Spleen (tissue), 11 donors: Measurements from ENCODE around the gene PLSCR4. TPM values are rescaled to one million over a fixed set of nuclear protein-coding genes. Genes with fewer than 3 reads are reported as not detected.

Experiments used
- DNase-seq: peaks from one replicate; pipeline ENCODE4 v3.0.0-alpha.2; 2020
- H3K27ac ChIP-seq, 8 donors: fragments of 200-600 bp; sonication (generic) in 7 of 8; 1 replicate in 4 of 8; 2 replicates in 4 of 8; pipeline versions ENCODE4 v1.5.0 to v1.8.0; 2016 to 2021; ENCODE audit warnings: inconsistent platforms in 4 of 8, mild to moderate bottlenecking in 4 of 8, moderate library complexity in 1 of 8
- H3K27me3 ChIP-seq, 7 donors: fragments of 200-600 bp; sonication (generic) in 6 of 7; replicated peaks in 1 of 7; 1 replicate in 4 of 7; 2 replicates in 3 of 7; pipeline versions ENCODE4 v1.5.0 to v1.8.0; 2016 to 2021; ENCODE audit warnings: inconsistent platforms in 3 of 7, mild to moderate bottlenecking in 1 of 7
- H3K36me3 ChIP-seq, 6 donors: fragments of 200-600 bp; sonication (generic) in 5 of 6; 1 replicate in 4 of 6; 2 replicates in 2 of 6; pipeline versions ENCODE4 v1.5.0 to v1.8.0; 2016 to 2021; ENCODE audit warnings: inconsistent platforms in 2 of 6
- H3K4me1 ChIP-seq, 6 donors: fragments of 200-600 bp; sonication (generic) in 5 of 6; 1 replicate in 3 of 6; 2 replicates in 3 of 6; pipeline versions ENCODE4 v1.5.0 to v1.8.0; 2016 to 2021; ENCODE audit warnings: inconsistent platforms in 3 of 6
- H3K4me3 ChIP-seq, 8 donors: fragments of 200-600 bp; sonication (generic) in 7 of 8; 1 replicate in 4 of 8; 2 replicates in 4 of 8; pipeline versions ENCODE4 v1.5.0 to v1.8.0; 2016 to 2021; ENCODE audit warnings: inconsistent platforms in 4 of 8, mild to moderate bottlenecking in 4 of 8, moderate library complexity in 2 of 8
- H3K9me3 ChIP-seq, 8 donors: fragments of 200-600 bp; sonication (generic) in 7 of 8; 1 replicate in 4 of 8; 2 replicates in 4 of 8; pipeline versions ENCODE4 v1.5.0 to v1.8.0; 2016 to 2021; ENCODE audit warnings: inconsistent platforms in 4 of 8
- CTCF ChIP-seq, 11 experiments: fragments of 200-600 bp in 7 of 11; fragments of 450-650 bp in 4 of 11; sonication (generic) in 4 of 11; IDR thresholded peaks in 8 of 11; conservative IDR thresholded peaks in 3 of 11; 1 replicate in 7 of 11; 2 replicates in 4 of 11; pipeline versions ENCODE4 v1.4.0 to v1.8.0; 2016 to 2021; ENCODE audit warnings: antibody characterized with exemption in 11 of 11, inconsistent platforms in 4 of 11, mild to moderate bottlenecking in 1 of 11
- POLR2A ChIP-seq, 3 donors: fragments of 450-650 bp; IDR thresholded peaks; one replicate each; pipeline ENCODE4 v1.5.1; 2017; ENCODE audit warnings: antibody characterized with exemption in 3 of 3, mild to moderate bottlenecking in 1 of 3
- POLR2AphosphoS5 ChIP-seq, 3 donors: sonication (generic); formaldehyde crosslinking; IDR thresholded peaks; one replicate each; pipeline ENCODE4 v1.5.1; 2017; ENCODE audit warnings: antibody characterized with exemption in 3 of 3
- WGBS, 5 donors: extraction: QIAGEN DNeasy Blood & Tissue Kit in 3 of 5; methylation state at CpG; one replicate each; pipeline versions ENCODE4 v1.1.5 to v1.1.7; 2013 to 2018; 5-methylcytosine and 5-hydroxymethylcytosine counted together
- intact Hi-C: fragments of 100-400 bp; cut with DNase I; formaldehyde crosslinking; loops from one replicate; pipeline ENCODE4 v1.15.0; 2023; ENCODE audit warnings: low total_unique reads
- polyA plus RNA-seq, 3 donors: library from polyadenylated mRNA; stranded (reverse); fragments of 200-250 nt; gene quantifications; one replicate each; pipeline ENCODE4 v1.2.1, GENCODE V29; 2013
- total RNA-seq, 7 donors: library from RNA; depleted of rRNA in 3 of 7; stranded (reverse); fragments of >200 nt in 3 of 7; fragmentation: NEBNext Ultra II Directional in 4 of 7; extraction: Animal tissue kit (Norgen Biotek cat#: 25700) in 4 of 7; gene quantifications; one replicate each; pipeline versions ENCODE4 v1.1.0 to v1.2.1, GENCODE V29; 2016 to 2021
- donor health status: healthy with polysubstance abuse.
- donor health status: DM: no; HTN: no; CAD: no; lungs with moderate emphysema.
- donor health status: DM: no; HTN: no; CAD: no.
- donor health status: Bipolar disorder and iron deficiency.
- donor health status: healthy.
- donor health status: DM: no; HTN: no; CAD: no.
- donor health status: DM: yes; HTN: yes; CAD: no.

The PLSCR4 gene
- total and polyA plus RNA-seq, 10 donors: 4.7 to 77.5 (median 36.0) TPM

- DNase-seq: no peak
- 90 to 95% (median 92%) methylated on average over 7 of the region's 7 CpGs for WGBS, 5 donors
- H3K9me3 ChIP-seq: no peaks in the 10 kb centered on the region
- no peak overlapping the region for H3K27ac ChIP-seq
- no peak overlapping the region for H3K4me3 ChIP-seq
- no peak for TF ChIP-seq POLR2AphosphoS5 (IDR thresholded peaks at IDR 0.05)
- TF ChIP-seq CTCF (IDR thresholded peaks at IDR 0.05 in 8 of 11, conservative IDR thresholded peaks at IDR 0.05 in 3 of 11): no peak
- no peak for TF ChIP-seq POLR2A (IDR thresholded peaks at IDR 0.05)
- H3K4me1 ChIP-seq: peaks cover 2 to 24% (median 22%) of the 10 kb centered on the region in 6 donors
- intact Hi-C loops: no loop called here
- H3K27me3 ChIP-seq: peaks cover 0 to 44% (median 12%) of the 10 kb centered on the region in 7 donors
- H3K36me3 ChIP-seq: no peaks in the 10 kb centered on the region
These were observed 85.7 kb downstream of the PLSCR4 start for GRCh38 chr3:146164971-146165769.

- Histone ChIP-seq H3K4me1 (peaks cover 2 to 30% (median 24%) of the 10 kb centered on the region in 6 donors), H3K27me3 (peaks cover 0 to 49% (median 12%) of the 10 kb centered on the region in 7 donors), H3K9me3 (no peaks in the 10 kb centered on the region), H3K36me3 (no peaks in the 10 kb centered on the region), H3K27ac (no peak overlapping the region), H3K4me3 (no peak overlapping the region)
- intact Hi-C loops: no loop called here
- DNase-seq: no peak
- TF ChIP-seq POLR2A (IDR thresholded peaks at IDR 0.05) (no peak), CTCF (IDR thresholded peaks at IDR 0.05 in 8 of 11, conservative IDR thresholded peaks at IDR 0.05 in 3 of 11) (no peak), POLR2AphosphoS5 (IDR thresholded peaks at IDR 0.05) (no peak)
These were observed 86.4 kb downstream of the PLSCR4 start for GRCh38 chr3:146164506-146164905.

GRCh38 chr3:146164071-146164470, 86.8 kb downstream of the PLSCR4 start:
- no peak overlapping the region for H3K27ac ChIP-seq
- no peaks in the 10 kb centered on the region for H3K36me3 ChIP-seq
- TF ChIP-seq POLR2A (IDR thresholded peaks at IDR 0.05): no peak
- no peak for TF ChIP-seq POLR2AphosphoS5 (IDR thresholded peaks at IDR 0.05)
- TF ChIP-seq CTCF (IDR thresholded peaks at IDR 0.05 in 8 of 11, conservative IDR thresholded peaks at IDR 0.05 in 3 of 11): no peak
- peaks cover 0 to 49% (median 12%) of the 10 kb centered on the region in 7 donors for H3K27me3 ChIP-seq
- no peaks in the 10 kb centered on the region for H3K9me3 ChIP-seq
- H3K4me3 ChIP-seq: no peak overlapping the region
- intact Hi-C loops: no loop called here
- H3K4me1 ChIP-seq: peaks cover 2 to 35% (median 24%) of the 10 kb centered on the region in 6 donors
- DNase-seq: no peak

- H3K4me1 ChIP-seq: peaks cover 2 to 37% (median 24%) of the 10 kb centered on the region in 6 donors
- no peaks in the 10 kb centered on the region for H3K9me3 ChIP-seq
- H3K4me3 ChIP-seq: no peak overlapping the region
- intact Hi-C loops: no loop called here
- no peak overlapping the region for H3K27ac ChIP-seq
- no peaks in the 10 kb centered on the region for H3K36me3 ChIP-seq
- H3K27me3 ChIP-seq: peaks cover 0 to 49% (median 12%) of the 10 kb centered on the region in 7 donors
- TF ChIP-seq CTCF (IDR thresholded peaks at IDR 0.05 in 8 of 11, conservative IDR thresholded peaks at IDR 0.05 in 3 of 11) (peak in 3 of 11 experiments; percentile 22 to 45 (median 34)), POLR2AphosphoS5 (IDR thresholded peaks at IDR 0.05) (no peak)
- no peak for DNase-seq
- 67 to 84% (median 78%) methylated on average over 2 of the region's 2 CpGs for WGBS, 5 donors
These were observed 87.3 kb downstream of the PLSCR4 start for GRCh38 chr3:146163584-146163983.
